HEK293T (cell line): ENCODE results near the gene SRGAP3.

Experiments used
- CTCF ChIA-PET: fragments of 350-600 bp; formaldehyde crosslinking; extraction: SDS; loops from one replicate; lab custom pipeline; 2021; ENCODE audit warnings: antibody characterized with exemption, inconsistent platforms; lab: Yijun Ruan, JAX
- POLR2A ChIA-PET: fragments of 350-600 bp; formaldehyde crosslinking; extraction: SDS; loops from one replicate; lab custom pipeline; 2020; ENCODE audit warnings: antibody characterized with exemption, inconsistent platforms; lab: Yijun Ruan, JAX
- DNase-seq: peaks from one replicate; pipeline ENCODE4 v3.0.0; 2012; ENCODE audit warnings: mixed read lengths; ENCODE audit errors: extremely low spot score
- ARNT ChIP-seq: fragments of 450-650 bp; IDR thresholded peaks from 2 replicates; pipeline ENCODE4 v1.6.1; 2017; ENCODE audit warnings: mild to moderate bottlenecking
- BHLHE40 ChIP-seq: fragments of 450-650 bp; IDR thresholded peaks from 2 replicates; pipeline ENCODE4 v1.6.1; 2016; ENCODE audit warnings: mild to moderate bottlenecking, moderate library complexity, borderline replicate concordance
- CTBP1 ChIP-seq: fragments of 450-650 bp; IDR thresholded peaks from 2 replicates; pipeline ENCODE4 v1.6.1; 2016; ENCODE audit warnings: borderline replicate concordance
- ELF4 ChIP-seq: fragments of 450-650 bp; IDR thresholded peaks from 2 replicates; pipeline ENCODE4 v1.6.1; 2017; ENCODE audit warnings: antibody characterized with exemption
- FOXA1 ChIP-seq: fragments of 450-650 bp; IDR thresholded peaks from 2 replicates; pipeline ENCODE4 v1.6.1; 2016; ENCODE audit warnings: mild to moderate bottlenecking
- FOXK2 ChIP-seq: fragments of 450-650 bp; IDR thresholded peaks from 2 replicates; pipeline ENCODE4 v1.6.1; 2016; ENCODE audit warnings: mild to moderate bottlenecking
- FOXM1 ChIP-seq: fragments of 450-650 bp; IDR thresholded peaks from 2 replicates; pipeline ENCODE4 v1.6.1; 2017; ENCODE audit warnings: mild to moderate bottlenecking, borderline replicate concordance
- HDGF ChIP-seq: fragments of 450-650 bp; IDR thresholded peaks from 2 replicates; pipeline ENCODE4 v1.6.1; 2017; ENCODE audit warnings: antibody characterized with exemption, borderline replicate concordance
- L3MBTL2 ChIP-seq: fragments of 450-650 bp; conservative IDR thresholded peaks from 2 replicates; pipeline ENCODE4 v1.6.1; 2016; ENCODE audit warnings: mild to moderate bottlenecking
- LEF1 ChIP-seq: fragments of 450-650 bp; IDR thresholded peaks from 2 replicates; pipeline ENCODE4 v1.6.1; 2017; ENCODE audit warnings: mild to moderate bottlenecking, borderline replicate concordance
- NFRKB ChIP-seq: fragments of 450-650 bp; IDR thresholded peaks from 2 replicates; pipeline ENCODE4 v1.6.1; 2016; ENCODE audit warnings: mild to moderate bottlenecking, moderate library complexity
- PKNOX1 ChIP-seq: fragments of 450-650 bp; IDR thresholded peaks from 2 replicates; pipeline ENCODE4 v1.6.1; 2016
- SP1 ChIP-seq: fragments of 450-650 bp; IDR thresholded peaks from 2 replicates; pipeline ENCODE4 v1.6.1; 2017
- SUZ12 ChIP-seq: fragments of 450-650 bp; IDR thresholded peaks from 2 replicates; pipeline ENCODE4 v1.6.1; 2016; ENCODE audit warnings: mild to moderate bottlenecking
- TARDBP ChIP-seq: fragments of 450-650 bp; IDR thresholded peaks from 2 replicates; pipeline ENCODE4 v1.6.1; 2016
- ZNF384 ChIP-seq: fragments of 450-650 bp; IDR thresholded peaks from 2 replicates; pipeline ENCODE4 v1.6.1; 2016

Gene SRGAP3

GRCh38 chr3:9071936-9072666 is 177.3 kb downstream of the SRGAP3 start:
- no peak for TF ChIP-seq LEF1
- TF ChIP-seq NFRKB: no peak
- no peak for TF ChIP-seq ARNT
- TF ChIP-seq TARDBP: no peak
- no peak for TF ChIP-seq FOXA1
- TF ChIP-seq FOXK2: no peak
- TF ChIP-seq SP1: no peak
- TF ChIP-seq PKNOX1: no peak
- no peak for TF ChIP-seq ELF4
- no peak for TF ChIP-seq SUZ12
- no peak for TF ChIP-seq CTBP1
- ChIA-PET CTCF (interaction anchor here (1.3 kb wide), 1 partner anchor 84 kb away, joined by 3 read pairs; no protein-coding TSS in a partner anchor), POLR2A (no interaction called here)
- DNase-seq: no peak

GRCh38 chr3:9070961-9071360 is 178.5 kb downstream of the SRGAP3 start:
- ChIA-PET POLR2A (no interaction called here), CTCF (no interaction called here)
- TF ChIP-seq PKNOX1 (no peak), CTBP1 (no peak), BHLHE40 (no peak), ELF4 (no peak), FOXK2 (no peak), ARNT (no peak), LEF1 (no peak), L3MBTL2 (no peak)
- no peak for DNase-seq

- no peak for DNase-seq
- CTCF ChIA-PET: no interaction called here
- POLR2A ChIA-PET: no interaction called here
- TF ChIP-seq HDGF: no peak
Measured at GRCh38 chr3:9069971-9070370, 179.5 kb downstream of the SRGAP3 start.

- ChIA-PET CTCF (interaction anchor here (1.2 kb wide), 1 partner anchor 80 kb away, joined by 4 read pairs; no protein-coding TSS in a partner anchor), POLR2A (no interaction called here)
- no peak for DNase-seq
- TF ChIP-seq FOXK2 (no peak), LEF1 (no peak), NFRKB (no peak), TARDBP (no peak), ARNT (no peak), HDGF (no peak), FOXM1 (no peak), ZNF384 (no peak), BHLHE40 (no peak), L3MBTL2 (no peak), PKNOX1 (no peak), SUZ12 (no peak), FOXA1 (no peak), ELF4 (no peak), CTBP1 (no peak), SP1 (no peak)
Measured at GRCh38 chr3:9068051-9068450, 181.4 kb downstream of the SRGAP3 start.

- TF ChIP-seq PKNOX1: no peak
- TF ChIP-seq TARDBP: no peak
- no peak for TF ChIP-seq ELF4
- TF ChIP-seq L3MBTL2: no peak
- no peak for TF ChIP-seq LEF1
- no peak for TF ChIP-seq NFRKB
- no peak for TF ChIP-seq SP1
- TF ChIP-seq FOXK2: no peak
- TF ChIP-seq FOXA1: no peak
- TF ChIP-seq CTBP1: no peak
- no peak for TF ChIP-seq ARNT
- TF ChIP-seq SUZ12: no peak
- TF ChIP-seq BHLHE40: no peak
- no peak for TF ChIP-seq ZNF384
- no peak for TF ChIP-seq HDGF
- no peak for TF ChIP-seq FOXM1
- ChIA-PET POLR2A (no interaction called here), CTCF (interaction anchor here (1.0 kb wide), 1 partner anchor 77 kb away, joined by 3 read pairs; no protein-coding TSS in a partner anchor)
- peak; percentile 48 for DNase-seq
Measured at GRCh38 chr3:9067352-9067975, 182.0 kb downstream of the SRGAP3 start.
